ENCODE measurements around the gene SLC16A8. TPM values are rescaled to one million over a fixed set of nuclear protein-coding genes. Genes with fewer than 3 reads are reported as not detected.

The SLC16A8 gene
- total RNA-seq, 2 experiments from 2014 or later = not detected

DNA sequence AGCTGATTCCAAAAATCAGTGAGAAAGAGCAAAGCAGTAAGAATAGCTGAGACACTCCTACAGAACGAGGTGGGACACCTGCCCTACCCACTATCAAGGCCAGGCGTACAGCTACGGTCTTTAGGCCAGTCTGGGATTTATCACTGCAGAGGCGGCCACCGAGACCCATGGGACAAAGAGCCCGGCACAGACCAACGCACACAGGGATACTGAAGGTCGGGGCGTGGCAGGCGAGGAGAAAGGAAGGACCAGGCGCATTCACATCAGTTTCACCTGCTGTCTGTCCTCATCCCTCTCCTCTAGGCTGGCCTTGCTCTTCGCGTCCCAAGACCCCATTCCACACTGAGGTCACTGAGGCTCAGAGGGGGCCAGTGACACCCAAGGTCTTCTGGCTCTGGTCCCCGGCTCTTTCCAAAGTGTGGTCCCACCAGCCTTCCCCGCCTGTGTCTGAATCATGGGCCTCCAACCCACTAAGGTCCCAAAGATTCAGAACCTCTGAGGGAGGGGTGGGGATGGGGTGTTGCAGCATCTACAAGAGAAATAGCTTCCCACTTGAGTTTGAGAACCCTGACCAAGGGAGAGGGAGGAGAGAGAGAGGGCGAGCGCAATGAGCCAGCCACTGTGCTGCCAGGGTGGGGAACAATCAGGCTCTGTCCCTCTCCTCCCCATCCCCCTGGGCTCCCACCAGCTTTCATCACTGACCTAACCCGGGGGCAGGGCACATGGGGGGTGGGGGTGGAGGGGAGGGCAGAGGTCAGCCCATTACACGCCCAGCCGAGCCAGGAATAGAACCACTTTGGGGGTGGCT lies 34.0 kb downstream of the SLC16A8 start:
- H3K27ac Mint-ChIP-seq = no peak overlapping the region
- Histone ChIP-seq H3K4me3 (ENCODE audit: low read length) (no peak overlapping the region), H3K4me1 (ENCODE audit: insufficient read depth, low read length) (peaks cover 10% of the 10 kb centered on the region), H3K9me3 (ENCODE audit: control insufficient read depth in 1 of 2, insufficient read depth in 1 of 2, low read length in 2 of 2) (no peaks in the 10 kb centered on the region), H3K27me3 (ENCODE audit: control insufficient read depth in 1 of 2, insufficient read depth in 2 of 2, low read length in 2 of 2) (peaks cover 0 to 3% of the 10 kb centered on the region in 2 experiments), H3K27ac (ENCODE audit: low read depth in 1 of 2, low read length in 2 of 2) (no peak overlapping the region), H3K36me3 (ENCODE audit: insufficient read depth, low read length) (no peaks in the 10 kb centered on the region)
- DNase-seq = no peak
- CTCF ChIA-PET = no interaction called here
- peaks cover 15% of the 10 kb centered on the region for H3K27me3 Mint-ChIP-seq
- no peak for ATAC-seq (ENCODE audit: poor library complexity)
- POLR2A ChIA-PET = no interaction called here
- no peak overlapping the region for H3K4me3 Mint-ChIP-seq
- no peaks in the 10 kb centered on the region for H3K9me3 Mint-ChIP-seq
- no peaks in the 10 kb centered on the region for H3K36me3 Mint-ChIP-seq (ENCODE audit: low read depth)
- intact Hi-C loops (cut with DNase I, micrococcal nuclease) = loop anchor here (5.0 to 10.0 kb wide), 3 partner anchors 205 to 1265 kb away; partner anchors contain the start of genes ANKRD54 (in 1 of the 2), EIF3L (in 1 of the 2) and RPL3 (in 1 of the 2)
- TF ChIP-seq CTCF (IDR thresholded peaks at IDR 0.05) = no peak
- H3K4me1 Mint-ChIP-seq (ENCODE audit: low read depth) = no peaks in the 10 kb centered on the region

DNA sequence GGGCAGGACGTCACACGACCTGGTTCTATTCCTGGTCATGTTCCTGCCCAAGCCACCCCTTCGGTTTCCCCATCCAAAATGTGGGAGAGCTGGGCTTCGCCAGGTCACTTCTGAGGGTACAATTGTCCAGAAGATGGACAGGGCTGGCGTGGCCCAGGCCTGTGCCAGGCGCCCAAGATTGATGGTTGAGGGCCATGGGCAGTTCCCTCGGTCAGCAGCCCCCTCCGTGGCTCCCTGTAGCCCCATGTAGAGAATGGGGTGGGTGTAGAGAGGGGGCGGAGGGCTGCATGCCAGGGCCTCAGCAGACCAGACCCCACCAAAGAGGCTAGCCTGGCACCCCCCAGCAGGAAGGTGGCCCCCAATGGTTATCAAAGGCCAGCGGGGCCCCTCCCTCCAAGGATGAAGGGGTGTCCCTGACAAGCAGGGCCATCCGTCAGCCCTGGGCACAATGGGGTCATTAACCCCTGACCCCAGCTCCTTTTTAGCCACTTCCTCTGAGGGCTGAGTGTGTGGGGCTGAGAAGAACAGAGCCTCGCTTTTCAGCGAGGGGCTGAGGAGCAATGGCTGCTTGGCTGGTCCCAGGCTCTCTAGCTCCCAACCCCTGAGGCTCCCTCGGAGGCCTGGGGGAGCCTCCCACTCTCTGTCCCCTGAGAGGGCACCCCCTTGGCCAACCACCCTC lies 37.8 kb downstream of the SLC16A8 start:
- DNase-seq (no peak), ATAC-seq (ENCODE audit: poor library complexity) (no peak)
- Histone ChIP-seq H3K4me3 (ENCODE audit: low read length) (no peak overlapping the region), H3K36me3 (ENCODE audit: insufficient read depth, low read length) (no peaks in the 10 kb centered on the region), H3K9me3 (ENCODE audit: control insufficient read depth in 1 of 2, insufficient read depth in 1 of 2, low read length in 2 of 2) (no peaks in the 10 kb centered on the region), H3K27ac (ENCODE audit: low read depth in 1 of 2, low read length in 2 of 2) (no peak overlapping the region), H3K27me3 (ENCODE audit: control insufficient read depth in 1 of 2, insufficient read depth in 2 of 2, low read length in 2 of 2) (peaks cover 0 to 3% of the 10 kb centered on the region in 2 experiments), H3K4me1 (ENCODE audit: insufficient read depth, low read length) (peaks cover 3% of the 10 kb centered on the region)
- Mint-ChIP-seq H3K27ac (no peak overlapping the region), H3K9me3 (no peaks in the 10 kb centered on the region), H3K4me1 (ENCODE audit: low read depth) (no peaks in the 10 kb centered on the region), H3K36me3 (ENCODE audit: low read depth) (no peaks in the 10 kb centered on the region), H3K4me3 (no peak overlapping the region), H3K27me3 (peaks cover 15% of the 10 kb centered on the region)
- ChIA-PET POLR2A (no interaction called here), CTCF (no interaction called here)
- intact Hi-C loops (cut with DNase I, micrococcal nuclease) = no loop called here
- no peak for TF ChIP-seq CTCF (IDR thresholded peaks at IDR 0.05)

DNA sequence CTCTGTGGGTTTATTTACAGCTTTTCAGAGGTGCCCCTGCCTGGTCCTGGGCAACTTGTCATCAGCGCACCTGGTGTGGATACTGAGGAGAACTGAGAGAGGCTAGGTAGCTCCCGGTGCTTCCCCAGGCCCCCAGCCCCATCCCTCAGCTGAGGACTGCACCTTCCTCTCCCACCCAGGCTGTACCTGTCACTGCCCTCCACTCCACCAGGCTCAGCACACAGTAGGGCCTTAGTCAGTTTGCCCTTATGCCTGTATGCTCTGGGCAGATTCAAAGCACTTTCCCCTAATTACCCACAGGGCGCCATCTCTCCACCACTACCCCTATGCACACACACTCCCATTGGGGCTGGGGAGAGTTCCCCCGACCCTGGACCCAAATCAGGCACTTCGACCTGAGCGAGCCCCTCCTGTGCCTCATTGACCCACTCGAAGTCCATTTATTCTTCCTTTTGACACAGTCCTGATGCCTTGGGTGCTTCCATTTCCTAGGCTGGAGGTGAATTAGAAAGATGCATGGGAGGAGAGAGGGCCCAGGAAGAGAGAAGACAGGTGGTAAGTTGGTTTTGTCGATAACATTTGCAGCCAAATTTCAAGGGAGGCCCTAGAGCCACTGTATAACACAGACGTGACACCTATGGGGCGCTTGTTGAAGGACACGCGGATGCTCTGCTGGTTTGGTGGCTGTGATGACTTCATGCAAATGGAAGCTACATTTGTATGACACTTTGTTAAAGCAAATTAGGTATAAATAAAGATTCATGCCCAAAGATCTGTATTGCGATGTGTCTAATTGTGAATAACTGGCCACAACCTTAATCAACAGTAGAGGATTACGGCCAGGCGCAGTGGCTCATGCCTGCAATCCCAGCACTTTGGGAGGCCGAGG lies 40.6 kb downstream of the SLC16A8 start:
- intact Hi-C loops (cut with DNase I, micrococcal nuclease) = no loop called here
- peaks cover 3% of the 10 kb centered on the region for H3K4me1 ChIP-seq (ENCODE audit: insufficient read depth, low read length)
- no peaks in the 10 kb centered on the region for H3K9me3 Mint-ChIP-seq
- peaks cover 6% of the 10 kb centered on the region for H3K27me3 Mint-ChIP-seq
- no peak for ATAC-seq (ENCODE audit: poor library complexity)
- no peak overlapping the region for H3K4me3 ChIP-seq (ENCODE audit: low read length)
- H3K4me3 Mint-ChIP-seq = no peak overlapping the region
- no peaks in the 10 kb centered on the region for H3K4me1 Mint-ChIP-seq (ENCODE audit: low read depth)
- ChIA-PET CTCF (no interaction called here), POLR2A (no interaction called here)
- no peaks in the 10 kb centered on the region for H3K36me3 ChIP-seq (ENCODE audit: insufficient read depth, low read length)
- H3K36me3 Mint-ChIP-seq (ENCODE audit: low read depth) = no peaks in the 10 kb centered on the region
- H3K27ac Mint-ChIP-seq = no peak overlapping the region
- no peak for DNase-seq
- no peaks in the 10 kb centered on the region for H3K9me3 ChIP-seq (ENCODE audit: control insufficient read depth in 1 of 2, insufficient read depth in 1 of 2, low read length in 2 of 2)
- peaks cover 0 to 3% of the 10 kb centered on the region in 2 experiments for H3K27me3 ChIP-seq (ENCODE audit: control insufficient read depth in 1 of 2, insufficient read depth in 2 of 2, low read length in 2 of 2)
- TF ChIP-seq CTCF (IDR thresholded peaks at IDR 0.05) = no peak
- H3K27ac ChIP-seq (ENCODE audit: low read depth in 1 of 2, low read length in 2 of 2) = no peak overlapping the region
